IPS-NIHi11 (cell line): ENCODE results near the gene NPM1.
"Not testable (repeated sequence)": the region's sequence is repeated elsewhere in the genome, so short reads cannot be mapped to it uniquely, and the experiment has no call there.

Experiments used
- DNase-seq: peaks from one replicate; pipeline ENCODE4 v3.0.0; 2012; ENCODE audit warnings: mixed read lengths, low spot score

Gene NPM1

GRCh38 chr5:171413153-171413910 lies 25.7 kb downstream of the NPM1 start:
- no peak for DNase-seq

DNA sequence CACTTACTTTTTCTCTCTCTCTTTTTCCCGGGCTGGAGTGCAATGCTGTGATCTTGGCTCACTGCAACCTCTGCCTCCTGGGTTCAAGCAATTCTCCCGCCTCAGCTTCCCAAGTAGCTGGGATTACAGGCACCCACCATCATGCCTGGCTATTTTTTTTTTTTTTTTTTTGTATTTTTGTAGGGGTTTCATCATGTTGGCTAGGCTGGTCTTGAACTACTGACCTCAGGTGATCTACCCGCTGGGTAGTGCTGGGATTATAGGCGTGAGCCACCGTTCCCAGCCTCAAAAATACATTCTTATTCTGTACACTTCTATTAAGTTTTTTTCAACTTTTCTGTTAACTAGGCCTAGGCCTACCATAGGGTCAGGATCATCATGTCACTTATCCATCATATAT lies 26.3 kb downstream of the NPM1 start:
- not testable (repeated sequence) for DNase-seq

- no peak for DNase-seq
Observed at GRCh38 chr5:171415115-171415730, 27.6 kb downstream of the NPM1 start.

DNA sequence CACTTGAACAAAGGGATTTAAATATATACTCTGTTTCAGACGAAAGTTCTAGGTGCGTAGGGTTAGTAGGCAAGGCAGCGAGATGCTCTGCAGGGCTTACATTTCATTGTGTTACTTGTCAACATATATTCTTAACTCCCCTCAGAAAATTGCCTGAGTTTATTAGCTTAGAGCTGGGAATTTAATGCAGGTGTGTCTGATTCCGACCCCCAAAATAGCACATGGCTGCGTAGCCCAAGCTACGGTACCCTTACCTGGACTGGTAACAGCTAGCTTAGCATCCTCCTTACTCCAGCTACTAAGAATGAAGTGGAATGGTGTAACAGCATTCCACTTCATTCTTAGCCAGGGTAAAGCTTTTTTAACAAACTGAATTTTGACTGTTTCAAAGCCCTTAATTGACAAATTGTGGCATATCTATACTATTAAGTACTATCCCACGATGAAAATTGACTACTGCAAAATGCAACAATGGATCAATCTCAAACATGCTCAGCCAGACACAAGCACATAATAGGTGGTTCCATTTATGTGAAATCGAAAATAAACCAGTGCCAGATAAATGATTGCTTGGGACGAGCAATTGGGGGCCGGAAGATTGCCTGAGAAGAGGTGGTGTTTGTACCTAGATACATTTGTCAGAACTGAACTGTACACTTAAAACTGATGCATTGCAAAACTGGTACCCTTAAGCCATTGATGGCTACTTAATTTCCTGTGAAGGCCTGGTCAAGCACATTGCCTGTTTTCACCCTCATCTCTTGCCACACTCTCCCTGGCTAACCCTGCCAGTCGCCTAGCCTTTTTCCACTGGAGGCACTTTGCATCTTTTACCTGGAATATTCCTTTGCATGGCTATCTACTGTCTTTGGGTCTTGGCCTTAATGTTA lies 28.8 kb downstream of the NPM1 start:
- DNase-seq, result no peak

DNA sequence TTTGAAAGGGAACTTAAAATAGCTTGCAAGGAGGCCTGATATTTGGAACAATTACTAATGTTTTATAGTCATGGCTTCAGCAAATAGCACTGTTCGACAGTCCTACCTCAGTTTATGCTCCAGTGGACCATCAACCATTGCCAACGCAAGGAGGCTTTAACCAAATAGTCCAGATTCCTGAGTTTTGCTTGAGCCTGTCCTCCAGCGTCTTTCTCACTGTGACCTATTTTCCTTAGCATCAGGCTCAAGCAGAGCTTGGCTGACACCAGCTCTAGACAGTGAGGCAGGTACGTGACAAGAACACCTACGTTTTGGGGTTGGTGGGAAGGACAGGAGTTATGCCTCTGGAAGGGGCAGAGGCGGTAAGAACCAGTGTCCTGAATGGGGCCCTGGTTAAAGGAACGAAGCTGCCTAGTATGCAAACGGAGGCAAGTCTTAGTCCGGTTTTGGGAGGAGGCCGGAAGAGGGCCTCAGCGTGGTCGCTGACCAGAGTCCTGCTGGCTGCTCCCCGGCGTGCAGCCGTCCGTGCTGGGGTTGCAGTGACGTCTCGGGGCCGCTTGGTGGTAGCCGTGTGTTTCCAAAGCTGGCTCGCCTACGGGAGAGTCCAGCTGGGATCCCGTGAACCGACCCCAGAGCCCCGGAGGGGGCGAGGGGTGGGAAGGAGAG lies 30.8 kb downstream of the NPM1 start:
- DNase-seq, result peak; percentile 90

DNA sequence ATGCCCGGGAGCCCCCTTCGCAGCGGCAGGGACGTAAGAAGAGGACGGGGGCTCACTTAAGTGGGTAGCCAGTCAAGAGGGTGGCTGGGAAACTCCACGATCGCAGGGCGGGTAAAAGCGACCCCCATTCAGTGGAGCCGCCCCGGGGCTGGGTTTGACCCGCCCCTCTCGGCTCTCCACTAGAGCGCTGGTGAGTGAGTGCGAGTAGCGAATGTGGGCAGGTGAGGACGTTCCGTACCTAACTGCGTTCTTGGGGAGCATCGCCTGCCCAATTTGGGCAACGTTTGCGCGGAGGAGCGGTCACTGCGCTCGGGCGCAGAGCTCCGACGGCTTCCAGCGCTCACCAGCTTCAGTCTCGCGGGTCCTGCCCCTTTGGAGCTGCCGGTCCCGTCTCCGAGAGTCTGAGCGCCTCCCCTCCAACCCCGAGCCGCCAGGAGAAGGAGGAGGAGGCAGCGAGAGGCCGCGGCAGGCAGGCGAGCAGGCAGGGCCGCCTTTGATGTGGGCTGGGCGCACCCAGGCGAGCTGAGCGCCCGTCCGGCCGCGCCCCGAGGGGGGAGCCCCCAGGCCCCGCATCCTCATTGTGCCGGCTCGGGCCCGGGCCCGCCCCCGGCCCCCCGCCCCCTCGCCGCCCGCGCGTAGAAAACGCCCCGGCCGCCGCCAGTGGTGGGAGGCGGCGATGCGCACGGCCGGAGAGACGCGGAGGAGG lies 31.5 kb downstream of the NPM1 start, which contains the start of gene FGF18:
Gene FGF18 (plus strand): TSS at position 666 of the 706 bp plus-strand sequence. CDS start 553 bp downstream, outside the sequence.
- DNase-seq, result peak; percentile 63

DNA sequence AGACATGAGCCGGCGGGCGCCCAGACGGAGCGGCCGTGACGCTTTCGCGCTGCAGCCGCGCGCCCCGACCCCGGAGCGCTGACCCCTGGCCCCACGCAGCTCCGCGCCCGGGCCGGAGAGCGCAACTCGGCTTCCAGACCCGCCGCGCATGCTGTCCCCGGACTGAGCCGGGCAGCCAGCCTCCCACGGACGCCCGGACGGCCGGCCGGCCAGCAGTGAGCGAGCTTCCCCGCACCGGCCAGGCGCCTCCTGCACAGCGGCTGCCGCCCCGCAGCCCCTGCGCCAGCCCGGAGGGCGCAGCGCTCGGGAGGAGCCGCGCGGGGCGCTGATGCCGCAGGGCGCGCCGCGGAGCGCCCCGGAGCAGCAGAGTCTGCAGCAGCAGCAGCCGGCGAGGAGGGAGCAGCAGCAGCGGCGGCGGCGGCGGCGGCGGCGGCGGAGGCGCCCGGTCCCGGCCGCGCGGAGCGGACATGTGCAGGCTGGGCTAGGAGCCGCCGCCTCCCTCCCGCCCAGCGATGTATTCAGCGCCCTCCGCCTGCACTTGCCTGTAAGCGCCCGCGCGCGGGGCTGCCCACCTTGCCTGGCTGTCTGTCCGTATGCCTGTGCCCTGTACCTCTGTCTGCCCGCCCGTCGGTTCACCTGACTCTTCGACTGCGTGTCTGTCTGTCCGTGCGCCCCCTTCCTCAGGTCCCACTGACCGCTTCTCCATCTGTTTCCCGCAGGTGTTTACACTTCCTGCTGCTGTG lies 32.2 kb downstream of the NPM1 start:
- DNase-seq, result peak; percentile 55

GRCh38 chr5:171420431-171421241 lies 33.0 kb downstream of the NPM1 start:
- peak; percentile 41 for DNase-seq

DNA sequence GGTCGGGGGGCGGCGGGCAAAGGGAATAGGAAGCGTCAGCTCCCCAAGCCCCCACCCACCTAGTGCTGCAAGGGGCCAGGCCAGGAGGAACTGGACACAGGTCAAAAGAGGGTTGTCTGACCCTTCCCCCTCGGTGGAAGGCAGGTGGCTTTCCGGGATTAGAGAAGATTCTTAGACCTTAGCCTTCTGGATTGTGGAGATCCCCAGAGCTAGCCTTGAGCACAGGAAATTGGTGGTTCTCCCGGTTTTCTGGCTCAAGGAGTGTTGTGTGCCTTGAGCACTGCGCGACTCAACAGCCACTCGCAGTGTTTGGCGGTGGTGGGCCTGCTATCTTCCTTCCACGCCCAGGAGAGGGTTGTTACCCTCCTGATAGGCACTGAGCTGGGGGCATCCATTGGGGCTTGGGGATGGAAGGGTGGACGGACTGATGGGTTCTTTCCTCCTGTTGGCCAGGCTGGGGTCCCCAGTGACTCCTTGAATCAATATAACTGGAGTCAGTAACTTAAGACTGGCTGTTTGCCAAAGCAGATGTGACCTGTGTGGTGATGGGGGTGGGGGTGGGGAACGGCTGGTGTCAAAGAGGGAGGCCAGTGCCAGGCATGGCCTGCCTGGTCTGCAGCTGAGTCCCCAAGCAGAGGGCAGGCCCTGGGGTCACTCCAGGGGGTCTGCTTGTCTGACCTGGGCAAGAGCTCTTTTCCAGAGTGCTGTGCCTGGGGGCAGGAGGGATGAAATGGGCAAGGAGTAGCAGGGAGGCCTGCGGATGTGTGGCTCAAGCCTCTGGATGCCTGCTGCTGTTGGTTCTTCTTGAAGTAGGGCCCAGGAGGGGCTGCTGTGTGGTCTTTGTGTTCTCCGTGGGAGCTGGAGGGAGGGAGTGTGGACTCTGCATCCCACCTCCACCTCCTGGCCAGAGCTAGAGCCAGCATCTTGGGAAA lies 33.9 kb downstream of the NPM1 start:
- no peak for DNase-seq

DNA sequence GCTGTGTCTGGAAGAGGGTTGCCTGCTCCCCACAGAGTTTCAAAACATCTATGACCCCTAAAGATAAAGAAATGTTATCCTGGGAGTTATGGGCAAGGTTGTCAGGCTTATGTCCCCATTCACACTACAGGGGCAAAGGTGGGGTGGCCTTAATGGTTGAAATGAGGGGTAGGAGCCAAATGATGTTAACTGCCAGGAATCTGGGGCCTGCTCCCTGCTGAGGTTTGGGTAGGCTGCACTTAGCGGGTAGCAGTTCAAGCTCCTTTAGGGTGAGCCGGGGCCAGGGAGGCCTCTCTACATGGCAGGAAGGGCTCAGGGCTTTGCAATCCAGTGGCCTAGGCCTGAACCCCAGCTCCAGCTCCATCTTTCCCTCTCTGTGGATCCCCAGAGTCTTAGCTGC lies 34.8 kb downstream of the NPM1 start:
- DNase-seq, result no peak

DNA sequence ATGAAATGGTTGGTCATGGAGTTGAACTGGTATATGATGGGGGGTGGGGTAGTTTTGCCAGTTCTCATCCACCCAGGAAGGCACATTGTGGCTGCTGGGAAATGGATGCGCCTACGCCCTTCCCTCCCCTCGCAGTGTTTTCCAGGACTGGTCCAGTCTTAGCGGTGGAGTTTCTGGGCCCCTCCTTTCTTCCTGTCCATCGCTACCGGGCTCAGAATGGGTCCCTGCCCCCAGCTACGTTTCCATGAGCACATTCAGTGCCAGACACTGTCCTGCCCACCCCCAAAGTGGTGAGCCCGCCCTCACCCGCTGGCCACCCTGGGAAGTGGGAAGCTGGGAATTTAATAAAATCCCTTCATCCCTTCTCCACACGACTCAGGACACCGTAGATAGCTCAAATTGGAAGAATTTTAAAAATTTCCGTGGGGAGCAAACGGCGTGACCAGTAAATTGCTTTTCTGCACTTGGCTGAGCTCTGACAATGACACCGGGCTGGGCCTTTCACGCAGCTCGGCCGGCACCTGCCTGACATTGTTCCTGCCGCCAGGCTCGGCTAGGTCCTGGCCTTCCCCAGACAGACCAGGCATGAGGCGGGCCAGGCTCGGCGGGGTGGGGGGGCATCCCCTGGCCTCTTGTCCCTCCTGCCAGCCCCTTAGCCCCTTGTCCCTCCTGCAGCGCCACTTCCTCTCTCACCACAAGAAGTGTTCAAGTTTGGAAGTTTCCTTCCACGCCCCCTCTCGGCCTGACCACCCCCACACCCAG lies 35.4 kb downstream of the NPM1 start:
- DNase-seq, result peak; percentile 59

DNA sequence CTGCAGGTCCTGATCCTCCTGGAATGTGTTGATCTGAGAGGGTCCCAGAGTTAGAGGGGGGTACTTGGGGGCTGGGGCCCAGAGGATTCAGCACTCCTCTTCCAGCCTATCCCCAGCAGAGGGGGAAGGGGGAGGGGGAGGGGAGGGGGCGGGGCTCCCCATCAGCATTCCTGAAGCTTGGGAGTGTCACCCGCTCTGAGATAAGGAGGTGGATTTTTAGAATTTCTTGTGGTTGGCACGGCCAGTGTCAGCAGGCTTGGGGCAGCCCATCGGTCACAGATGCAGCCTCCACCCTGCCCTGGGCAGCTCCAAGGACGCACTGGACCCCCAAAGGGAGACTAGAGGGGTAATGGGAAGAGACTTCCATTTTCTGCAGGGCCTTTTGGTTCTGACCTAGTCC lies 37.1 kb downstream of the NPM1 start:
- DNase-seq, result peak; percentile 67

GRCh38 chr5:171425596-171426244 lies 38.1 kb downstream of the NPM1 start:
- no peak for DNase-seq

DNA sequence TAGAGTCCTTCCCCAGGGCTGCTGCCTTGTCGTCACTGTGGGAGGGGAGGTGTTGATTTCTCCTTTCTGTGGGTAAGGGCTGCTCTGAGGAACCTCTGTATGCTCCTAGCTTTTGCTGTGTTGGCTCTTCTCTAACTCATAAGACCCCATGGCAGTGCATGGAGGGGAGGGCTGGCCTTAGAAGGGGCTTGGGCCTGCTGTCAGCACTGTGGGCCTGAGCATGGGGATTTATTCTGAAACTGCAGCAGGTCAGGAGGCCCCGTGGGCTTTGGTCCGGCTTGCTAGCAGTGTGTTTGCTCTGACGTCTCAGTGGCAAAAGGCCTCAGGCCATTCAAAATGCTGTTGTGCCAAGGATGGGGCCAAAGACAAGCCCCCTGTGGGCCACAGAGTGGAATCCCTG lies 38.6 kb downstream of the NPM1 start:
- DNase-seq, result no peak

GRCh38 chr5:171426680-171427079 lies 39.0 kb downstream of the NPM1 start:
- no peak for DNase-seq

GRCh38 chr5:171427318-171428167 lies 39.9 kb downstream of the NPM1 start:
- DNase-seq, result no peak
